GM12865 (cell line): ENCODE measurements around the gene SDE2.
"Not testable (repeated sequence)": the region's sequence is repeated elsewhere in the genome, so short reads cannot be mapped to it uniquely, and the experiment has no call there.

Experiments used
- DNase-seq: peaks from one replicate; pipeline ENCODE4 v3.0.0; 2010; ENCODE audit warnings: low read depth
- H3K4me3 ChIP-seq: 2 replicates; pipeline ENCODE4 v1.5.1; 2011; ENCODE audit warnings: mild to moderate bottlenecking, low read depth, low read length, control low read depth
- TF ChIP-seq, protein P1 (sequence below): IDR thresholded peaks from 2 replicates; pipeline ENCODE4 v1.5.1; 2011; ENCODE audit warnings: low read length, control low read depth, low read depth, inconsistent platforms; ENCODE audit not compliant: insufficient read depth; ENCODE audit errors: missing control alignments

The SDE2 gene

DNA sequence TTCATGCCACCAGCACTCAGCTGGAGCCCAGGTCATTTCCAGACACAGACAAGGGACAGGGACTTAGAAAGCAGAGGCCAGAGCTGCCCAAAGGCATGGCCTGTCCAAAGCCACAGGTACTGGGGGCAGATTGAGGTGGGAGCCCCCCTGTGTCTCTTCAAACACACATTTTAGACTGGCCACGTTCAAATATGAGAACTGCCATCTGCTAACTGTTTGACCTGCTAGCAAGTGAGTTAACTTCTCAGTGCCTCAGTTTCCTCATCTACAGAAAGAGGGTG, 57.3 kb downstream of the SDE2 start:
- TF ChIP-seq, protein P1, sequence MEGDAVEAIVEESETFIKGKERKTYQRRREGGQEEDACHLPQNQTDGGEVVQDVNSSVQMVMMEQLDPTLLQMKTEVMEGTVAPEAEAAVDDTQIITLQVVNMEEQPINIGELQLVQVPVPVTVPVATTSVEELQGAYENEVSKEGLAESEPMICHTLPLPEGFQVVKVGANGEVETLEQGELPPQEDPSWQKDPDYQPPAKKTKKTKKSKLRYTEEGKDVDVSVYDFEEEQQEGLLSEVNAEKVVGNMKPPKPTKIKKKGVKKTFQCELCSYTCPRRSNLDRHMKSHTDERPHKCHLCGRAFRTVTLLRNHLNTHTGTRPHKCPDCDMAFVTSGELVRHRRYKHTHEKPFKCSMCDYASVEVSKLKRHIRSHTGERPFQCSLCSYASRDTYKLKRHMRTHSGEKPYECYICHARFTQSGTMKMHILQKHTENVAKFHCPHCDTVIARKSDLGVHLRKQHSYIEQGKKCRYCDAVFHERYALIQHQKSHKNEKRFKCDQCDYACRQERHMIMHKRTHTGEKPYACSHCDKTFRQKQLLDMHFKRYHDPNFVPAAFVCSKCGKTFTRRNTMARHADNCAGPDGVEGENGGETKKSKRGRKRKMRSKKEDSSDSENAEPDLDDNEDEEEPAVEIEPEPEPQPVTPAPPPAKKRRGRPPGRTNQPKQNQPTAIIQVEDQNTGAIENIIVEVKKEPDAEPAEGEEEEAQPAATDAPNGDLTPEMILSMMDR: no peak
- H3K4me3 ChIP-seq: no peak overlapping the region
- no peak for DNase-seq

DNA sequence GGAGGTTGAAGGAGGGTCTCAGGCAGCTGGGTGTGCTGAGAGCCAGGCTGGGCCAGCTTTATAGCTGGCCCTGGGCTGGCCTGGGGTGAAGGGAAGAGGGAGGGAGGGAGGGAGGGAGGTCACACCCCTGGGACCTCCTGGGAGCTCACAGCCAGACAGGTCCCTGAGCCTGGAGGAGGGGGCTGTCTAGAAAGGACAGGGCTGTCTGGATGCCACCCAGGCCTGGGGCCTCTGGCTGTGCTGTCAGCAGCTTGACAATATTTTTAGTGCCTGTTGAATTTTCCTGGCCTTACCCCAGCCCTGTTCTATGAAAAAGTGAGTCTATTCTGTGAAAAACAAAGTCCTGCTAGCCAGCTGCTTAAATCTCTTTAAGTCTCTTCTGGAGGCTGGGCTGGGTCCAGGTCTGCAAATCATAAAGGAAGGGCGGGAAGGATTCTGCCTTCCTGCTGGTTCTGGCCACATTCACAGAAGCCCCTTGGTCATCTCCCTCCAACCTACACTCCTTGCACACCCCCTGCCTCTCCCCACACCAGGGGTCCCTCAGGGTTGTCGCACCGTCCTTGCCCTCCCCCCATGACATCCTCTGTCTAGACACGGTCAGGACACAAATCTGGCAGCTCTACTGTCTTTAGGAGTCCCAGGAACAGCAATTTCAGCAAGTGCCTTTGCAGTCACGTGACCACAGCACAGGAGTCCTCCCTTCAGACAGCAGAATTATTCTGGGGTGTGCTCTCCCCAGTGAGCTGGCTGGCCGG, 57.8 kb downstream of the SDE2 start, which contains the start of gene LEFTY2:
Gene LEFTY2 (minus strand): TSS at position 34 of the 755 bp plus-strand sequence. CDS start 80 bp downstream, outside the sequence.
- no peak for DNase-seq
- TF ChIP-seq, protein P1: no peak
- H3K4me3 ChIP-seq: no peak within 1 kb of the TSS

DNA sequence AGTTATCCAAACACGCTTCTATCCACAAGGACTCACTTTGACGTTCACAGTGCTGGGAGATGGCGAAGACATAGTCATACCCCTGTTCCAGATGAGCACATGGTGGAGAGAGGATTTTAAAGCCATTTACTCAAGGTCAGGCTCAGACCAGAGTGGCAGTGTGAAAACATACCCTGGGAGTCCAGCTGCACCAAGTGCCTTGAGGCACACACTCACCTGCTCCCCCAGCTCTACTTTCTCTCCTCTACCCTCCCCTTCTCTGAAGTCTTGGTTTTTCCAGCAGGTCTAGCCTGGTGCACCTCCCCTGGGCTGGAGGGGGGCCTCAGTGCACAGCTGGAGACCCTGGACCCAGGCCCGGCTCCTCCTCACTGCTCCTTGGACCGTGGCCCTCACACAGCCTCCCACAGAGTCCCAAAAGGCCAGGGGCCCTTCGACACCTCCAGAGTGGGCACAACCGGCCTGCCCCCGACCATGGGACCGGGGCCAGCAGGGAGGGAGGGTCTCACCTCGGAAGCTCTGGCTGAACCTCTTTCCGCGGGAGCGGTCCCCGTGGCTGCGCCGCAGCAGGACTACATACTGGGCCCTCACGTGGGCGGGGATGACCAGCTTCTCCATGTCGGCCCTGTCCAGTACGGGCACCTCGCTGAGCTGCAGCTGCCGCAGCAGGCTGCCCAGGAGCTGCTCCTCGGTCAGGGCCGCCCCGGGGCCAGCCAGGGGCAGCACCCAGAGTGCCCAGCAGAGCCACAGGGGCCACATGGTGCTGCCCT, 58.6 kb downstream of the SDE2 start:
- no peak overlapping the region for H3K4me3 ChIP-seq
- TF ChIP-seq, protein P1: no peak
- DNase-seq: no peak

DNA sequence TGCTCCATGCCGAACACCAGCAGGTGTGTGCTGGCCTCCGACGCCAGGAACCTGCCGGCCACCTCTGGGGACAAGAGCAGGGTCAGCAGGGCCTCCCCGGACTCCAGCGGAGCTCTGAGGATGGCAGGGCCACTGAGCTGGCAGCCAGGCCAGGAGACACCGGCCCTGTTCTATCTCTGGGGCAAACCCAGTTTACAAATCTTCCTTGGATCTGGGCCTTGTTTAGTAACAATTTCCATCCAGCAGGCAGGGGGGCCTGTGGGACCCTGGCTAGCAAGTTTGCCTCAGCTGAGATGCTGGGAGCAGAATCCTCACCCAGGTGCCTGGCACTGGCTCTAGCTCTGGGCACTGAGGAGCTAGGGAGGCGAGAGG, 59.2 kb downstream of the SDE2 start:
- not testable (repeated sequence) for H3K4me3 ChIP-seq, DNase-seq

DNA sequence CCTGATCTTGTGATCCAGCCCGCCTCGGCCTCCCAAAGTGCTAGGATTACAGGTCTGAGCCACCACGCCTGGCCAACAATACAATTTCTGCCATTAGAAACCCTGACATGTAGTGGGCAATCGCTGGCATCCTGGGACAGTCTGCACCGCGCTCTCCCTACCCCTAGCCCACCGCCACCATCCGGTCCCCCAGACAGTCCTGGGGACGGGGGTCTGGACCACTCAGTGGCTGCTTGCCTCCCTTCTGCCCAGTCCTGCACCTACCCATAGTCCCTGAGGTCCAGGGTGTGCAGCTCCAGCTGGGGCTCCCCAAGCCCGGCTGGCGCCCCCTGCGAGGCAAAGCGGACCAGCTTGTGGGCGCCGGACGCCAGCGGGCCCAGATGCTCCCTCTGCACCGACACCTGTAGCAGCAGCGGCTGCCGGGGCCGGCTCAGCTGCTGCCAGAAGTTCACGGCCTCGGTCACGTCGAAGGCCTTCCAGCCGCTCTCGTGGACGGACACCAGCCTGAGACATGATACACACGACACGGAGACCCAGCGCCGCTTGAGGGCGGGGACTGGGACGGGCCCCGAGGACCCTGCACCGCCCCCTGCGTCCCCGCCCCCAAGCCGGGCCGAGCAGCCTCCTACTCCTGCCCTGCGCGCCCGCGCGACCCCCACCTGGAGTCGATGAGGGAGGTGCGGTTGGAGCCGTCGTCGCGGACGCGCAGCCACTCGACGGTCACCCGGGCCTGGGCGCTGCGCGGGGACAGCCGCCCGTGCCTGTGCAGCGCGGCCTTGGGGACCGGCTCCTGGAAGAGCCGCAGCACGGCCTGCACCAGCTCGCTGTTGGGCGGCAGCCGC, 59.8 kb downstream of the SDE2 start:
- not testable (repeated sequence) for DNase-seq, H3K4me3 ChIP-seq

DNA sequence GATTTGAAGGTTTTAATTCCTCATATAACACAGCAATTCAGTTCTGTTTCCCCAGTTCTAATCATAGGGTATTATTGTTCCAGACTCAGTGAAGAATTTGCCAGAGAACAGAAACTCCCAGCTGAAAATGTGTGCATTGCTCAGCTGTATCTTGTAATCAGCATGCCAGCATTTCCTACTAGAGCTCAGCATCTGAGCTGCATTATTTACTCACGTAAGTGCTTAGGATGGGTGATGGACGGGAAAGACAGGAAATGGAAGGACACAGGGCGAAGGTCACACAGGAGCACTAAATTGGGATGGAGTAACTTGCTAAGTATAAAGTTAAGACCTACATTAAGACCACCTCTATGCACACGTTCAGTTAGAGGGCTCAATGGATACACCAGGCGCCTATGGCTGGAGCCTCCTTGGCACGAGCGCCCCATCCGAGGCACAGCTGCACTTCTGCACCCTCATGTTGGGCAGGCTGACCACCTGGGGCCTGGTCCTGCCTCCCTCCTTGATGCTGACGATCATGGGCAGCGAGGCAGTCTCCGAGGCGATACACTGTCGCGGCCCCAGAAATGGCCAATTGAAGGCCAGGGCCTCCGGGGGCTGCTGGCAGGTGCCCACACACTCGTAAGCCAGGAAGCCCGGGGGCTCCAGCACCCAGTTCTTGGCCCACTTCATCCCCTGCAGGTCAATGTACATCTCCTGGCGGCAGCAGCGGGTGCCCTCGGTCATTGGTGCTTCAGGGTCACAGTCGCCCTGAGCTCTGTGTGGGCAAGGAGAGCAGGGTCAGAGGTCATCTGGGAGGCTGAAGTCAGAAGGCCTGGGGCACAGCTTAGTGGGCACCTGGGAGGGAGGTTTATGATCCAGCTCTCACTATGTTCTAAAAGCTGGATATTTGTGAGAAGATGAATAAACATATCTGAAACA, 61.8 kb downstream of the SDE2 start:
- TF ChIP-seq, protein P1: no peak
- H3K4me3 ChIP-seq: no peak overlapping the region
- no peak for DNase-seq

DNA sequence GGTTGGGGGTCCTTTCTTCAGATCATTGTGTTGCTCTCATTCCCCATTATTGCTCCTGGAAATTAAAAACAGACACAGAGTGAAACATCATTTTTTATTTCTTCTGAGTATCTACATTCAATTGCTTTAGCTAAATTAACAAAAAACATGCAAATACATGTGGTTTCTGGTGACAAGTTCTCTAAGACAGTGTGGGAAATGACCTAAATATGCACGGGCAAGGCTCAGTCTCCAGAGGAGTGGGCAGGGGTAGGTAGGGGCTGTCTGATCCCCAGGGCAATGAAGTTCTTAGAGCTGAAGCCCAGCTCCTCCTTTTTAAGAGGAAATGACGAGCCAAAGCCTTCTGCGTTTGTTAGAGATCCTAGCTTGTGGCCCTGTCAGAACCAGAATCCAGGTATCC, 62.6 kb downstream of the SDE2 start:
- H3K4me3 ChIP-seq: no peak overlapping the region
- TF ChIP-seq, protein P1: no peak
- DNase-seq: no peak

DNA sequence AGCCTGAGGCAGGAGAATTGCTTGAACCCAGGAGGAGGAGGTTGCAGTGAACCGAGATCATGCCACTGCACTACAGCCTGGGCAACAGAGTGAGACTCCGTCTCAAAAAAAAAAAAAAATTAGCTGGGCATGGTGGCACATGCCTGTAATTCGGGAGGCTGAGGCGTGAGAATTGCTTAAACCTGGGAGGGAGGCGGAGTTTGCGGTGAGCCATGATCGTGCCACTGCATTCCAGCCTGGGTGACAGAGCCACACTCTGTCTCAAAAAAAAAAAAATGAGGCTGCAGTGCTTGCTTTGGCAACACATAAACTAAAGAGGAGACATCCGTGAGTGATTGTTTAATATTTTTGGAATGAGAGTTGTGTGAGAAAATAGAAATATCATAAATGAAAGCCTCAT, 63.1 kb downstream of the SDE2 start:
- H3K4me3 ChIP-seq, DNase-seq: not testable (repeated sequence)
